ENCODE data around the gene ADAM22. TPM values are rescaled to one million over a fixed set of nuclear protein-coding genes. Genes with fewer than 3 reads are reported as not detected.

The ADAM22 gene
- total RNA-seq, 1 experiment from 2014 or later: 10.0 TPM

DNA sequence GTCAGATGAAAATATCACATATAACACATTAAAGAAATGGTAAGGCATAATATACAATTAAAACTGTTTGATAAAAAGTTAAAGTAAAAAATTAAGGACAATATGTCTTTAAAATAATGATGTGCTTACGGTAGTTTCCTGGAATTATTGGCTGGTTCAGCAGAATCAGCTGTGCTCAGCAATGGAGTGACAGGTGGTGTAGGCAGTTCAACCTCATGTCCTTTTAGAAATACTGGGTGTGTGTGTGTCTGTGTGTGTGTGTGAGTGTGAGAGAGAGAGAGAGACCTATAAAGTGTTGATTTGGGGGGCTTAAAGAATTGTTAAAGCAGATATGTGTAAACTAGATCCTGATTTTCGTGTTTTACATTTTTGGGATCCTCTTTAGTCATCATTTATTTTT is 141.2 kb downstream of the ADAM22 start (continued):
- TF ChIP-seq, protein P1, sequence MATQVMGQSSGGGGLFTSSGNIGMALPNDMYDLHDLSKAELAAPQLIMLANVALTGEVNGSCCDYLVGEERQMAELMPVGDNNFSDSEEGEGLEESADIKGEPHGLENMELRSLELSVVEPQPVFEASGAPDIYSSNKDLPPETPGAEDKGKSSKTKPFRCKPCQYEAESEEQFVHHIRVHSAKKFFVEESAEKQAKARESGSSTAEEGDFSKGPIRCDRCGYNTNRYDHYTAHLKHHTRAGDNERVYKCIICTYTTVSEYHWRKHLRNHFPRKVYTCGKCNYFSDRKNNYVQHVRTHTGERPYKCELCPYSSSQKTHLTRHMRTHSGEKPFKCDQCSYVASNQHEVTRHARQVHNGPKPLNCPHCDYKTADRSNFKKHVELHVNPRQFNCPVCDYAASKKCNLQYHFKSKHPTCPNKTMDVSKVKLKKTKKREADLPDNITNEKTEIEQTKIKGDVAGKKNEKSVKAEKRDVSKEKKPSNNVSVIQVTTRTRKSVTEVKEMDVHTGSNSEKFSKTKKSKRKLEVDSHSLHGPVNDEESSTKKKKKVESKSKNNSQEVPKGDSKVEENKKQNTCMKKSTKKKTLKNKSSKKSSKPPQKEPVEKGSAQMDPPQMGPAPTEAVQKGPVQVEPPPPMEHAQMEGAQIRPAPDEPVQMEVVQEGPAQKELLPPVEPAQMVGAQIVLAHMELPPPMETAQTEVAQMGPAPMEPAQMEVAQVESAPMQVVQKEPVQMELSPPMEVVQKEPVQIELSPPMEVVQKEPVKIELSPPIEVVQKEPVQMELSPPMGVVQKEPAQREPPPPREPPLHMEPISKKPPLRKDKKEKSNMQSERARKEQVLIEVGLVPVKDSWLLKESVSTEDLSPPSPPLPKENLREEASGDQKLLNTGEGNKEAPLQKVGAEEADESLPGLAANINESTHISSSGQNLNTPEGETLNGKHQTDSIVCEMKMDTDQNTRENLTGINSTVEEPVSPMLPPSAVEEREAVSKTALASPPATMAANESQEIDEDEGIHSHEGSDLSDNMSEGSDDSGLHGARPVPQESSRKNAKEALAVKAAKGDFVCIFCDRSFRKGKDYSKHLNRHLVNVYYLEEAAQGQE (IDR thresholded peaks at IDR 0.05; ENCODE audit: low read depth): no peak
- no peak for TF ChIP-seq POLR2A (IDR thresholded peaks at IDR 0.05; ENCODE audit: borderline replicate concordance, extremely low read depth, insufficient read depth, insufficient read length)

DNA sequence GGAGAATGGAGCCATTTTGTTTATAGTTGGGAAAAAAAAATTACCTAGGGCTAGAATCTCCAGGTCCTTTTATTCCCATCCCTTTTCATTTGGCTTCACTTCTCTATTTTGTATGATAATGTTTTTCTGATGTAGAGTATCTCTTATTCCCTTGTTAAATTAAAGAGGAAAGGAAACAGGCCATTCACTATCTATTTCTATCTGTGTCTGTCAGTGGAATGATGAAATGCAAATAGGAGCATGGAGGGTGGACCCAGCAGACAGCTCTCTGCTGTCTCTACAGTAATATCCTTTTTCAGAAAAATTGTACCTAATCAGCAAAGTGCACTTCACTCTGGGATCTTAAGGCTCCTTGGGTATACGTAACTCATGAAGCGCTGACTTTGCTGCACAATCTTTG is 149.8 kb downstream of the ADAM22 start:
- Histone ChIP-seq H3K36me3 (ENCODE audit: control insufficient read depth in 1 of 2, insufficient read depth in 2 of 2, low read length in 2 of 2) (no peaks in the 10 kb centered on the region), H3K27ac (ENCODE audit: low read depth, low read length) (no peak overlapping the region), H3K4me2 (ENCODE audit: low read length) (no peak overlapping the region), H3K4me1 (ENCODE audit: control insufficient read depth in 1 of 2, insufficient read depth in 2 of 2, low read length in 2 of 2) (no peaks in the 10 kb centered on the region), H3K9ac (ENCODE audit: low read length) (no peak overlapping the region), H2AFZ (ENCODE audit: low read depth, low read length, poor library complexity, severe bottlenecking) (no peak overlapping the region), H3K9me2 (ENCODE audit: insufficient read depth) (no peaks in the 10 kb centered on the region), H3K9me3 (ENCODE audit: control insufficient read depth in 1 of 2, insufficient read depth in 1 of 2, low read depth in 1 of 2, low read length in 2 of 2) (no peaks in the 10 kb centered on the region), H3K27me3 (ENCODE audit: insufficient read depth, low read length) (no peaks in the 10 kb centered on the region), H3K4me3 (replicated peaks in 1 of 2; ENCODE audit: low read depth in 1 of 2, low read length in 2 of 2) (no peak overlapping the region), H4K20me1 (ENCODE audit: insufficient read depth) (no peaks in the 10 kb centered on the region), H3K79me2 (ENCODE audit: insufficient read depth, low read length) (no peaks in the 10 kb centered on the region)
- BruUV-seq (replicated peaks): no TSS peak
- DNase-seq (ENCODE audit: low read depth, low spot score) (no peak), ATAC-seq (no peak)
- no peak for TF ChIP-seq ZFX (IDR thresholded peaks at IDR 0.05)
- TF ChIP-seq JUND (IDR thresholded peaks at IDR 0.05): no peak
- TF ChIP-seq EGR1 (IDR thresholded peaks at IDR 0.05; ENCODE audit: low read depth): no peak
- TF ChIP-seq, protein P2, sequence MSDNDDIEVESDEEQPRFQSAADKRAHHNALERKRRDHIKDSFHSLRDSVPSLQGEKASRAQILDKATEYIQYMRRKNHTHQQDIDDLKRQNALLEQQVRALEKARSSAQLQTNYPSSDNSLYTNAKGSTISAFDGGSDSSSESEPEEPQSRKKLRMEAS (IDR thresholded peaks at IDR 0.05): no peak
- POLR2A ChIA-PET: no interaction called here
- intact Hi-C loops (cut with micrococcal nuclease): no loop called here
- CTCF ChIA-PET: no interaction called here
- RAD21 ChIA-PET (ENCODE audit: low non-redundant PET in 1 of 2, low total read pairs in 2 of 2, uncharacterized antibody in 2 of 2, unreplicated experiment in 2 of 2): no interaction called here
